T follicular helper cell (primary cell): ENCODE data around the gene PLXNB2.

Source experiments
- DNase-seq: peaks from one replicate; pipeline ENCODE4 v3.0.0-alpha.2; 2020; ENCODE audit warnings: low read depth

Gene PLXNB2

GRCh38 chr22:50227579-50228215 is 79.7 kb downstream of the PLXNB2 start:
- no peak for DNase-seq

- DNase-seq, result no peak
Measured at GRCh38 chr22:50226875-50227165, 80.6 kb downstream of the PLXNB2 start.

- no peak for DNase-seq
Measured at GRCh38 chr22:50226063-50226874, 81.2 kb downstream of the PLXNB2 start.

GRCh38 chr22:50225200-50225969 is 82.1 kb downstream of the PLXNB2 start:
- no peak for DNase-seq
